Caco-2 (cell line): ENCODE data around the gene DOCK9. TPM values are rescaled to one million over a fixed set of nuclear protein-coding genes. Genes with fewer than 3 reads are reported as not detected.

ENCODE experiments used
- BruUV-seq: library from RNA; stranded (reverse); fragments of 400-500 nt; replicated peaks from 2 replicates; lab custom pipeline; 2021; lab: Mats Ljungman, UMichigan
- CTCF ChIA-PET: fragments of 300-600 bp; sonication (Branson Sonifier 250); formaldehyde crosslinking; loops from one replicate; lab custom pipeline; 2022; ENCODE audit warnings: antibody characterized with exemption; lab: Charles Lee
- POLR2A ChIA-PET: fragments of 300-600 bp; sonication (Branson Sonifier 250); formaldehyde crosslinking; loops from one replicate; lab custom pipeline; 2022; ENCODE audit warnings: antibody characterized with exemption; lab: Charles Lee
- DNase-seq, 2 experiments: peaks; one replicate each; pipeline versions ENCODE4 v3.0.0 to v3.0.0-alpha.2; 2020 to 2022
- H3K27me3 ChIP-seq: replicated peaks from 2 replicates; pipeline ENCODE4 v1.6.0; 2011; ENCODE audit warnings: low read length; ENCODE audit not compliant: control insufficient read depth, insufficient read depth
- H3K36me3 ChIP-seq: 2 replicates; pipeline ENCODE4 v1.5.1; 2011; ENCODE audit warnings: low read length; ENCODE audit not compliant: control insufficient read depth, insufficient read depth
- H3K4me1 ChIP-seq: fragments of 250-450 bp; sonication (Bioruptor Pico); 2 replicates; pipeline ENCODE4 v1.5.1; 2020; ENCODE audit warnings: mild to moderate bottlenecking
- H3K4me3 ChIP-seq: 2 replicates; pipeline ENCODE4 v1.5.1; 2011; ENCODE audit warnings: low read depth, mild to moderate bottlenecking, control low read depth, low read length
- H3K9me3 ChIP-seq: fragments of 250-450 bp; sonication (Bioruptor Pico); 2 replicates; pipeline ENCODE4 v1.5.1; 2020; ENCODE audit warnings: mild to moderate bottlenecking, moderate library complexity
- H3K27ac Mint-ChIP-seq: one replicate; pipeline ENCODE4 v1.8.0; 2022; ENCODE audit warnings: mixed read lengths; ENCODE audit not compliant: unreplicated experiment
- H3K27me3 Mint-ChIP-seq: one replicate; pipeline ENCODE4 v1.8.0; 2022; ENCODE audit warnings: mixed read lengths; ENCODE audit not compliant: insufficient read depth, unreplicated experiment
- H3K36me3 Mint-ChIP-seq: one replicate; pipeline ENCODE4 v1.8.0; 2022; ENCODE audit warnings: mild to moderate bottlenecking, mixed read lengths; ENCODE audit not compliant: insufficient read depth, unreplicated experiment
- H3K4me1 Mint-ChIP-seq: one replicate; pipeline ENCODE4 v1.8.0; 2022; ENCODE audit warnings: low read depth, mixed read lengths; ENCODE audit not compliant: unreplicated experiment
- H3K4me3 Mint-ChIP-seq: one replicate; pipeline ENCODE4 v1.8.0; 2022; ENCODE audit warnings: mild to moderate bottlenecking, moderate library complexity, mixed read lengths; ENCODE audit not compliant: unreplicated experiment
- H3K9me3 Mint-ChIP-seq: one replicate; pipeline ENCODE4 v1.8.0; 2022; ENCODE audit warnings: mixed read lengths; ENCODE audit not compliant: unreplicated experiment
- intact Hi-C: fragments of 100-400 bp; cut with micrococcal nuclease; formaldehyde crosslinking; loops from one replicate; pipeline ENCODE4 v1.10.0; 2022; ENCODE audit not compliant: unreplicated experiment
- total RNA-seq: library from RNA; stranded (reverse); gene quantifications from 2 replicates; pipeline ENCODE4 v1.2.3, GENCODE V29; 2022
- TF ChIP-seq, protein P1 (sequence below), 2 experiments: fragments of 200-600 bp in 1 of 2; IDR thresholded peaks; 1 replicate in 1 of 2; 2 replicates in 1 of 2; pipeline versions ENCODE4 v1.5.1 to v1.8.0; 2011 to 2022; ENCODE audit warnings: antibody characterized with exemption in 1 of 2, control low read depth in 1 of 2, inconsistent platforms in 1 of 2, low read depth in 1 of 2, low read length in 1 of 2, mild to moderate bottlenecking in 1 of 2, moderate library complexity in 1 of 2; ENCODE audit not compliant: insufficient read depth in 1 of 2, severe bottlenecking in 1 of 2, unreplicated experiment in 1 of 2

Gene DOCK9
- total RNA-seq, 1 experiment from 2014 or later = 260 TPM

- peaks cover 7% of the 10 kb centered on the region for H3K4me1 ChIP-seq
- Mint-ChIP-seq H3K36me3 (no peaks in the 10 kb centered on the region), H3K9me3 (peaks cover 24% of the 10 kb centered on the region), H3K27ac (no peak overlapping the region), H3K4me1 (peaks cover 22% of the 10 kb centered on the region), H3K4me3 (no peak overlapping the region), H3K27me3 (no peaks in the 10 kb centered on the region)
- CTCF ChIA-PET = interaction anchor here (0.6 to 1.7 kb wide), 3 partner anchors 11 to 844 kb away, joined by 3 to 4 read pairs (median 4); no protein-coding TSS in a partner anchor
- no TSS peak for BruUV-seq
- intact Hi-C loops = no loop called here
- H3K4me3 ChIP-seq = no peak overlapping the region
- H3K27me3 ChIP-seq = no peaks in the 10 kb centered on the region
- no peaks in the 10 kb centered on the region for H3K36me3 ChIP-seq
- TF ChIP-seq, protein P1, sequence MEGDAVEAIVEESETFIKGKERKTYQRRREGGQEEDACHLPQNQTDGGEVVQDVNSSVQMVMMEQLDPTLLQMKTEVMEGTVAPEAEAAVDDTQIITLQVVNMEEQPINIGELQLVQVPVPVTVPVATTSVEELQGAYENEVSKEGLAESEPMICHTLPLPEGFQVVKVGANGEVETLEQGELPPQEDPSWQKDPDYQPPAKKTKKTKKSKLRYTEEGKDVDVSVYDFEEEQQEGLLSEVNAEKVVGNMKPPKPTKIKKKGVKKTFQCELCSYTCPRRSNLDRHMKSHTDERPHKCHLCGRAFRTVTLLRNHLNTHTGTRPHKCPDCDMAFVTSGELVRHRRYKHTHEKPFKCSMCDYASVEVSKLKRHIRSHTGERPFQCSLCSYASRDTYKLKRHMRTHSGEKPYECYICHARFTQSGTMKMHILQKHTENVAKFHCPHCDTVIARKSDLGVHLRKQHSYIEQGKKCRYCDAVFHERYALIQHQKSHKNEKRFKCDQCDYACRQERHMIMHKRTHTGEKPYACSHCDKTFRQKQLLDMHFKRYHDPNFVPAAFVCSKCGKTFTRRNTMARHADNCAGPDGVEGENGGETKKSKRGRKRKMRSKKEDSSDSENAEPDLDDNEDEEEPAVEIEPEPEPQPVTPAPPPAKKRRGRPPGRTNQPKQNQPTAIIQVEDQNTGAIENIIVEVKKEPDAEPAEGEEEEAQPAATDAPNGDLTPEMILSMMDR (IDR thresholded peaks at IDR 0.05; ENCODE audit: insufficient read depth in 1 of 2, low read depth in 1 of 2, low read length in 1 of 2, severe bottlenecking in 1 of 2, unreplicated experiment in 1 of 2) = no peak
- POLR2A ChIA-PET = no interaction called here
- H3K9me3 ChIP-seq = no peaks in the 10 kb centered on the region; the same call in 1 of the 2 replicates
- DNase-seq = peak in 1 of 2 experiments; percentile 28
Measured at GRCh38 chr13:98761986-98762616, 215.8 kb downstream of the DOCK9 start.

DNA sequence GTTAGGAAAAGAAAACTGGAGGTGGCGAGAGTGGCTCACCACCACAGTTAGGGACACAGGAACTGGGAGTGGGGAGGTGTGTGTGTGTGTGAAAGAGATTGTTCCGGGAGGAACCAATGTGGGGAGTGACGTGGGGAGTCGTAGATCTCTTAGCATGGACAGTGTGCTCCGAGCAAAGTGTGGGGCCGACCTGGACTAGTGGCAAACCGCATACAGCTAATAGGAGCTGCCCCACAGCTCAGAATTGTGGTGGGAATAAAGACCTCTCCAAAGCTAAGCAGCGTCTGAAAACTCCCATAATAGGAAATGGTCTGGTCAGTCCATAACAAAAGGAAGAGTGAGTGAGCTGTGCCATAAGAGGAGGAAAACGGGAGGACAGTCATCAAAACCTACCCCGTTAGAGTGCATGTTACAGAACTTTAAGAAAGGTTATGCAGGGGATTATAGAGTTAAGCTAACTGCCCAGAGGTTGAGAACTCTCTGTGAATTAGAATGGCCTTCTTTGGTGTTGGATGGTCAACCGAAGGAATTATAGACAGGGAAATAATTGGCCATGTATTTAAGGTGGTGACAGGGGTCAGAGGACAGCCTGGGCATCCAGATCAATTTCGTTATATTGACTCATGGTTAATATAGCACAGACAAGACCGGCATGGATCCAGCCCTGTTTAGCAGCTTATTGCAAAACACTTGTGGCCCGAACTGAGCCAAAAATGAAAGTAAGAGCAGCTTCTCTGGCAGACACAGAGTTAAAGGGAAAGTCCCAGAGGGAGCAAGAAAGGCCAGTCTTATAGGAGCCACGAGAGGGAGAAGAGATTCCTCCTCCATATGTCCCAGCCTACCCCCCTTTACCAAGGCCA, 216.5 kb downstream of the DOCK9 start:
- Mint-ChIP-seq H3K27me3 (no peaks in the 10 kb centered on the region), H3K4me3 (no peak overlapping the region), H3K36me3 (no peaks in the 10 kb centered on the region), H3K9me3 (peaks cover 24% of the 10 kb centered on the region), H3K4me1 (peaks cover 21% of the 10 kb centered on the region), H3K27ac (no peak overlapping the region)
- CTCF ChIA-PET = interaction anchor here (1.7 kb wide), 1 partner anchor 15 kb away, joined by 4 read pairs; no protein-coding TSS in a partner anchor
- H3K36me3 ChIP-seq = no peaks in the 10 kb centered on the region
- DNase-seq = peak in 1 of 2 experiments; percentile 38
- no peaks in the 10 kb centered on the region for H3K27me3 ChIP-seq
- BruUV-seq = no TSS peak
- intact Hi-C loops = no loop called here
- H3K4me3 ChIP-seq = no peak overlapping the region
- H3K9me3 ChIP-seq = no peaks in the 10 kb centered on the region; the same call in 1 of the 2 replicates
- POLR2A ChIA-PET = no interaction called here
- peaks cover 7% of the 10 kb centered on the region for H3K4me1 ChIP-seq
- TF ChIP-seq, protein P1 (IDR thresholded peaks at IDR 0.05; ENCODE audit: insufficient read depth in 1 of 2, low read depth in 1 of 2, low read length in 1 of 2, severe bottlenecking in 1 of 2, unreplicated experiment in 1 of 2) = no peak

GRCh38 chr13:98755729-98756128, 222.1 kb downstream of the DOCK9 start:
- ChIA-PET POLR2A (interaction anchor here (0.5 kb wide), 1 partner anchor 72 kb away, joined by 6 read pairs; no protein-coding TSS in a partner anchor), CTCF (no interaction called here)
- peak in 1 of 2 experiments; percentile 9 for DNase-seq
- intact Hi-C loops = no loop called here
- H3K4me1 Mint-ChIP-seq = peaks cover 15% of the 10 kb centered on the region
- H3K27me3 Mint-ChIP-seq = peaks cover 3% of the 10 kb centered on the region
- Histone ChIP-seq H3K9me3 (no peaks in the 10 kb centered on the region; the same call in 1 of the 2 replicates), H3K27me3 (no peaks in the 10 kb centered on the region), H3K4me3 (no peak overlapping the region), H3K36me3 (no peaks in the 10 kb centered on the region), H3K4me1 (peaks cover 4% of the 10 kb centered on the region)
- H3K9me3 Mint-ChIP-seq = peaks cover 28% of the 10 kb centered on the region
- H3K4me3 Mint-ChIP-seq = no peak overlapping the region
- H3K27ac Mint-ChIP-seq = no peak overlapping the region
- no peaks in the 10 kb centered on the region for H3K36me3 Mint-ChIP-seq
- BruUV-seq = no TSS peak
- TF ChIP-seq, protein P1 (IDR thresholded peaks at IDR 0.05; ENCODE audit: insufficient read depth in 1 of 2, low read depth in 1 of 2, low read length in 1 of 2, severe bottlenecking in 1 of 2, unreplicated experiment in 1 of 2) = no peak
